Right cardiac atrium (tissue), 5 donors: ENCODE results near the gene MICU1. TPM values are rescaled to one million over a fixed set of nuclear protein-coding genes. Genes with fewer than 3 reads are reported as not detected.
A peak's percentile ranks its signal among the peaks of the same experiment; 100 is the strongest.

Source experiments
- ATAC-seq, 2 donors: fragments of 200-7000 bp; cut with Tn5 transposase; one replicate each; pipeline versions ENCODE4 v1.8.0 to v1.9.1; 2020; ENCODE audit warnings: moderate library complexity in 2 of 2, mild to moderate bottlenecking in 1 of 2
- DNase-seq, 3 donors: peaks; one replicate each; pipeline ENCODE4 v3.0.0-alpha.2; 2020
- H3K27ac ChIP-seq: one replicate; pipeline ENCODE4 v1.5.1; 2013; ENCODE audit warnings: mild to moderate bottlenecking, low read length, control low read depth, moderate library complexity
- H3K27me3 ChIP-seq: one replicate; pipeline ENCODE4 v1.6.1; 2013; ENCODE audit not compliant: control insufficient read depth, insufficient read depth
- H3K4me1 ChIP-seq: one replicate; pipeline ENCODE4 v1.6.1; 2013; ENCODE audit warnings: low read length; ENCODE audit not compliant: control insufficient read depth, insufficient read depth
- H3K4me3 ChIP-seq: one replicate; pipeline ENCODE4 v1.5.1; 2013; ENCODE audit warnings: low read length, control low read depth
- H3K9me3 ChIP-seq: one replicate; pipeline ENCODE4 v1.6.1; 2013; ENCODE audit warnings: low read length; ENCODE audit not compliant: control insufficient read depth
- WGBS: extraction: QIAGEN DNeasy Blood & Tissue Kit; methylation state at CpG from one replicate; pipeline ENCODE4 v1.1.7; 2013; 5-methylcytosine and 5-hydroxymethylcytosine counted together
- intact Hi-C, 4 donors: fragments of 100-400 bp; cut with DNase I; formaldehyde crosslinking; loops; one replicate each; pipeline versions ENCODE4 v1.11.0 to v1.14.0; 2022 to 2023
- polyA plus RNA-seq: library from polyadenylated mRNA; stranded (reverse); fragments of 200-250 nt; gene quantifications from one replicate; pipeline ENCODE4 v1.2.3, GENCODE V29; 2013
- total RNA-seq, 4 donors: library from RNA; stranded (reverse); fragmentation: NEBNext Ultra II Directional; extraction: Animal tissue kit (Norgen Biotek cat#: 25700); gene quantifications; one replicate each; pipeline ENCODE4 v1.2.1, GENCODE V29; 2021
- donor health status: healthy with polysubstance abuse.
- donor health status: DM: no; HTN: yes; CAD: no.
- donor health status: DM: no; HTN: no; CAD: no.
- donor health status: DM: no; HTN: yes; CAD: no; lungs with severe emphysema.
- donor health status: DM: yes; HTN: yes; CAD: no.

The MICU1 gene
- total and polyA plus RNA-seq, 5 donors: 35.3 to 51.2 (median 42.0) TPM

- Histone ChIP-seq H3K9me3 (no peaks in the 10 kb centered on the region), H3K27ac (no peak overlapping the region), H3K4me3 (no peak overlapping the region), H3K4me1 (no peaks in the 10 kb centered on the region), H3K27me3 (no peaks in the 10 kb centered on the region)
- WGBS: 97% methylated on average over 1 of the region's 1 CpG
- intact Hi-C loops: no loop called here
- no peak for DNase-seq
- no peak for ATAC-seq
These were observed 28.0 kb downstream of the MICU1 start for GRCh38 chr10:72597897-72598296.

- intact Hi-C loops: no loop called here
- DNase-seq (no peak), ATAC-seq (peak in 1 of 2 donors; percentile 57)
- Histone ChIP-seq H3K4me1 (no peaks in the 10 kb centered on the region), H3K9me3 (no peaks in the 10 kb centered on the region), H3K27ac (no peak overlapping the region), H3K27me3 (no peaks in the 10 kb centered on the region), H3K4me3 (no peak overlapping the region)
- 90% methylated on average over 1 of the region's 1 CpG for WGBS
These were observed 30.4 kb downstream of the MICU1 start for GRCh38 chr10:72595436-72595835.

- no peak for DNase-seq
- intact Hi-C loops: no loop called here
- 65% methylated on average over 1 of the region's 1 CpG for WGBS
- H3K27me3 ChIP-seq: no peaks in the 10 kb centered on the region
- no peaks in the 10 kb centered on the region for H3K9me3 ChIP-seq
- no peak overlapping the region for H3K4me3 ChIP-seq
- no peak for ATAC-seq
- H3K27ac ChIP-seq: no peak overlapping the region
- no peaks in the 10 kb centered on the region for H3K4me1 ChIP-seq
These were observed 31.9 kb downstream of the MICU1 start for GRCh38 chr10:72593963-72594362.

- intact Hi-C loops: no loop called here
- no peak overlapping the region for H3K4me3 ChIP-seq
- H3K9me3 ChIP-seq: no peaks in the 10 kb centered on the region
- H3K27ac ChIP-seq: no peak overlapping the region
- no peaks in the 10 kb centered on the region for H3K27me3 ChIP-seq
- ATAC-seq: no peak
- peaks cover 4% of the 10 kb centered on the region for H3K4me1 ChIP-seq
- 91% methylated on average over 3 of the region's 3 CpGs for WGBS
- no peak for DNase-seq
These were observed 37.6 kb downstream of the MICU1 start for GRCh38 chr10:72588266-72588665.

GRCh38 chr10:72587568-72587967, 38.3 kb downstream of the MICU1 start:
- Histone ChIP-seq H3K4me1 (peaks cover 4% of the 10 kb centered on the region), H3K27me3 (no peaks in the 10 kb centered on the region), H3K4me3 (no peak overlapping the region), H3K9me3 (no peaks in the 10 kb centered on the region), H3K27ac (no peak overlapping the region)
- WGBS: 98% methylated on average over 5 of the region's 5 CpGs
- ATAC-seq (no peak), DNase-seq (no peak)
- intact Hi-C loops: no loop called here

GRCh38 chr10:72574636-72575035, 51.2 kb downstream of the MICU1 start:
- WGBS: 86% methylated on average over 4 of the region's 4 CpGs
- Histone ChIP-seq H3K27me3 (no peaks in the 10 kb centered on the region), H3K27ac (no peak overlapping the region), H3K4me1 (peaks cover 1% of the 10 kb centered on the region), H3K9me3 (no peaks in the 10 kb centered on the region), H3K4me3 (no peak overlapping the region)
- intact Hi-C loops: no loop called here
- no peak for ATAC-seq
- no peak for DNase-seq

GRCh38 chr10:72573079-72573478, 52.8 kb downstream of the MICU1 start:
- Histone ChIP-seq H3K27ac (no peak overlapping the region), H3K9me3 (no peaks in the 10 kb centered on the region), H3K4me1 (peaks cover 1% of the 10 kb centered on the region), H3K27me3 (no peaks in the 10 kb centered on the region), H3K4me3 (no peak overlapping the region)
- 94% methylated on average over 2 of the region's 2 CpGs for WGBS
- DNase-seq (no peak), ATAC-seq (no peak)
- intact Hi-C loops: no loop called here

- Histone ChIP-seq H3K4me3 (no peak overlapping the region), H3K27ac (no peak overlapping the region), H3K27me3 (no peaks in the 10 kb centered on the region), H3K9me3 (no peaks in the 10 kb centered on the region), H3K4me1 (peaks cover 1% of the 10 kb centered on the region)
- 71% methylated on average over 4 of the region's 4 CpGs for WGBS
- intact Hi-C loops: no loop called here
- ATAC-seq (peak in 1 of 2 donors; percentile 45), DNase-seq (no peak)
These were observed 57.8 kb downstream of the MICU1 start for GRCh38 chr10:72567889-72568640.

- Histone ChIP-seq H3K9me3 (no peaks in the 10 kb centered on the region), H3K4me3 (no peak overlapping the region), H3K27ac (peak overlapping the region; percentile 87), H3K27me3 (no peaks in the 10 kb centered on the region), H3K4me1 (peaks cover 1% of the 10 kb centered on the region)
- DNase-seq (peak in 1 of 3 donors; percentile 20), ATAC-seq (peak; percentile 90 to 94)
- intact Hi-C loops: no loop called here
- 54% methylated on average over 3 of the region's 3 CpGs for WGBS
These were observed 58.5 kb downstream of the MICU1 start for GRCh38 chr10:72567421-72567820.

GRCh38 chr10:72564596-72564995, 61.3 kb downstream of the MICU1 start:
- ATAC-seq: no peak
- Histone ChIP-seq H3K27ac (no peak overlapping the region), H3K27me3 (no peaks in the 10 kb centered on the region), H3K4me1 (no peaks in the 10 kb centered on the region), H3K4me3 (no peak overlapping the region), H3K9me3 (no peaks in the 10 kb centered on the region)
- no peak for DNase-seq
- intact Hi-C loops: no loop called here
- WGBS: 59% methylated on average over 1 of the region's 1 CpG

GRCh38 chr10:72563327-72563932, 62.4 kb downstream of the MICU1 start:
- Histone ChIP-seq H3K4me1 (no peaks in the 10 kb centered on the region), H3K9me3 (no peaks in the 10 kb centered on the region), H3K4me3 (no peak overlapping the region), H3K27me3 (no peaks in the 10 kb centered on the region), H3K27ac (no peak overlapping the region)
- intact Hi-C loops: no loop called here
- no peak for DNase-seq
- no peak for ATAC-seq
- WGBS: 69% methylated on average over 6 of the region's 6 CpGs
